Type B pancreatic cell (in vitro differentiated cells): ENCODE measurements around the gene RAD51. TPM values are rescaled to one million over a fixed set of nuclear protein-coding genes. Genes with fewer than 3 reads are reported as not detected.
A peak's percentile ranks its signal among the peaks of the same experiment; 100 is the strongest.

ENCODE experiments used
- DNase-seq: peaks from one replicate; pipeline ENCODE4 v3.0.0; 2021; ENCODE audit warnings: mixed read lengths; ENCODE audit not compliant: unreplicated experiment; ENCODE audit errors: extremely low spot score
- H3K27ac Mint-ChIP-seq: 2 replicates; pipeline ENCODE4 v1.8.0; 2021; ENCODE audit warnings: mild to moderate bottlenecking, mixed read lengths
- H3K27me3 Mint-ChIP-seq: 2 replicates; pipeline ENCODE4 v1.8.0; 2021; ENCODE audit warnings: mixed read lengths
- H3K36me3 Mint-ChIP-seq: 2 replicates; pipeline ENCODE4 v1.8.0; 2021; ENCODE audit warnings: mixed read lengths
- H3K4me1 Mint-ChIP-seq: one replicate; pipeline ENCODE4 v1.8.0; 2021; ENCODE audit warnings: mixed read lengths; ENCODE audit not compliant: unreplicated experiment
- H3K4me3 Mint-ChIP-seq: 2 replicates; pipeline ENCODE4 v1.8.0; 2021; ENCODE audit warnings: mild to moderate bottlenecking, mixed read lengths
- H3K9me3 Mint-ChIP-seq: 2 replicates; pipeline ENCODE4 v1.8.0; 2021; ENCODE audit warnings: mixed read lengths
- CTCF ChIP-seq: fragments of 200-600 bp; sonication (generic); conservative IDR thresholded peaks from 2 replicates; pipeline ENCODE4 v1.5.0; 2021; ENCODE audit warnings: antibody characterized with exemption, mild to moderate bottlenecking
- total RNA-seq: library from RNA; stranded (reverse); gene quantifications from 2 replicates; pipeline ENCODE4 v1.2.1, GENCODE V29; 2021; ENCODE audit warnings: low replicate concordance

The RAD51 gene
- total RNA-seq, 1 donor from 2014 or later = 20.5 TPM

- peak overlapping the region; percentile 87 for H3K4me3 Mint-ChIP-seq
- TF ChIP-seq CTCF = no peak
- peaks cover 2% of the 10 kb centered on the region for H3K27me3 Mint-ChIP-seq
- peaks cover 21% of the 10 kb centered on the region for H3K4me1 Mint-ChIP-seq
- DNase-seq = no peak
- H3K9me3 Mint-ChIP-seq = no peaks in the 10 kb centered on the region
- no peaks in the 10 kb centered on the region for H3K36me3 Mint-ChIP-seq
- H3K27ac Mint-ChIP-seq = peak overlapping the region; percentile 92
Measured at GRCh38 chr15:40764629-40765103, 69.7 kb downstream of the RAD51 start.

- Mint-ChIP-seq H3K36me3 (no peaks in the 10 kb centered on the region), H3K27ac (peak overlapping the region; percentile 92), H3K4me1 (peaks cover 27% of the 10 kb centered on the region), H3K4me3 (peak overlapping the region; percentile 52), H3K9me3 (no peaks in the 10 kb centered on the region), H3K27me3 (peaks cover 2% of the 10 kb centered on the region)
- DNase-seq = no peak
- no peak for TF ChIP-seq CTCF
Measured at GRCh38 chr15:40766194-40766815, 71.3 kb downstream of the RAD51 start.

GRCh38 chr15:40766906-40767837 is 72.2 kb downstream of the RAD51 start:
- H3K4me1 Mint-ChIP-seq = peaks cover 27% of the 10 kb centered on the region
- TF ChIP-seq CTCF = no peak
- peaks cover 2% of the 10 kb centered on the region for H3K27me3 Mint-ChIP-seq
- no peak overlapping the region for H3K4me3 Mint-ChIP-seq
- no peaks in the 10 kb centered on the region for H3K36me3 Mint-ChIP-seq
- peak overlapping the region; percentile 92 for H3K27ac Mint-ChIP-seq
- no peak for DNase-seq
- H3K9me3 Mint-ChIP-seq = no peaks in the 10 kb centered on the region

GRCh38 chr15:40767838-40768500 is 73.0 kb downstream of the RAD51 start:
- Mint-ChIP-seq H3K36me3 (no peaks in the 10 kb centered on the region), H3K4me3 (no peak overlapping the region), H3K27ac (no peak overlapping the region)

More at GRCh38 chr15:40767838-40768500, 73.0 kb downstream of the RAD51 start:
- H3K4me1 Mint-ChIP-seq = peaks cover 27% of the 10 kb centered on the region
- no peaks in the 10 kb centered on the region for H3K9me3 Mint-ChIP-seq
- TF ChIP-seq CTCF = no peak
- peaks cover 2% of the 10 kb centered on the region for H3K27me3 Mint-ChIP-seq
- no peak for DNase-seq
